Hepatocyte (in vitro differentiated cells): ENCODE data around the gene ENOPH1. TPM values are rescaled to one million over a fixed set of nuclear protein-coding genes. Genes with fewer than 3 reads are reported as not detected.

Source experiments
- DNase-seq: peaks from one replicate; pipeline ENCODE4 v3.0.0-alpha.2; 2016; ENCODE audit warnings: low spot score
- H2AFZ ChIP-seq: fragments of 200-600 bp; sonication (generic); 2 replicates; pipeline ENCODE4 v1.6.0; 2016; ENCODE audit warnings: antibody characterized with exemption, mild to moderate bottlenecking
- H3K27ac ChIP-seq: fragments of 200-600 bp; sonication (generic); 2 replicates; pipeline ENCODE4 v1.5.1; 2016; ENCODE audit warnings: mild to moderate bottlenecking
- H3K27me3 ChIP-seq: fragments of 200-600 bp; sonication (generic); 2 replicates; pipeline ENCODE4 v1.6.1; 2016
- H3K36me3 ChIP-seq: fragments of 200-600 bp; sonication (generic); replicated peaks from 2 replicates; pipeline ENCODE4 v1.5.1; 2016; ENCODE audit warnings: low read depth; ENCODE audit not compliant: insufficient read depth
- H3K4me1 ChIP-seq: fragments of 200-600 bp; sonication (generic); 2 replicates; pipeline ENCODE4 v1.5.1; 2016; ENCODE audit warnings: mild to moderate bottlenecking, moderate library complexity; ENCODE audit not compliant: insufficient read depth
- H3K4me2 ChIP-seq: fragments of 200-600 bp; sonication (generic); 2 replicates; pipeline ENCODE4 v1.6.0; 2016
- H3K4me3 ChIP-seq: fragments of 200-600 bp; sonication (generic); 2 replicates; pipeline ENCODE4 v1.5.1; 2016; ENCODE audit warnings: mild to moderate bottlenecking
- H3K79me2 ChIP-seq: fragments of 200-600 bp; sonication (generic); 2 replicates; pipeline ENCODE4 v1.6.0; 2017; ENCODE audit warnings: mild to moderate bottlenecking
- H3K9me2 ChIP-seq: fragments of 200-600 bp; sonication (generic); replicated peaks from 2 replicates; pipeline ENCODE4 v1.6.0; 2017; ENCODE audit warnings: mild to moderate bottlenecking; ENCODE audit not compliant: insufficient read depth
- H3K9me3 ChIP-seq: fragments of 200-600 bp; sonication (generic); 2 replicates; pipeline ENCODE4 v1.5.1; 2016; ENCODE audit warnings: low read depth, mild to moderate bottlenecking
- H4K20me1 ChIP-seq: fragments of 200-600 bp; sonication (generic); 2 replicates; pipeline ENCODE4 v1.6.0; 2016; ENCODE audit warnings: mild to moderate bottlenecking; ENCODE audit not compliant: insufficient read depth, poor library complexity, severe bottlenecking
- EZH2 ChIP-seq: fragments of 200-600 bp; sonication (generic); IDR thresholded peaks from 2 replicates; pipeline ENCODE4 v1.6.1; 2016; ENCODE audit warnings: antibody characterized with exemption, mild to moderate bottlenecking, borderline replicate concordance
- EZH2phosphoT487 ChIP-seq: fragments of 200-600 bp; sonication (generic); IDR thresholded peaks from one replicate; pipeline ENCODE4 v1.6.1; 2018; ENCODE audit warnings: antibody characterized with exemption, mild to moderate bottlenecking, low read depth, moderate library complexity; ENCODE audit not compliant: unreplicated experiment, severe bottlenecking
- WGBS: methylation state at CpG from one replicate; pipeline ENCODE4 v1.1.6; 2016; ENCODE audit warnings: low lambda C conversion rate; ENCODE audit errors: missing lambda C conversion rate; 5-methylcytosine and 5-hydroxymethylcytosine counted together
- polyA plus RNA-seq: library from polyadenylated mRNA; unstranded; fragments of >200 nt; fragmentation: Nextera tagmentation; extraction: Ambion mirVana; gene quantifications from 2 replicates; pipeline ENCODE4 v1.2.1, GENCODE V29; 2016
- total RNA-seq: library from RNA; depleted of rRNA; stranded (reverse); fragments of >200 nt; gene quantifications from 2 replicates; pipeline ENCODE4 v1.2.3, GENCODE V29; 2014
- TF ChIP-seq, protein P1 (sequence below): fragments of 200-600 bp; sonication (generic); IDR thresholded peaks from 2 replicates; pipeline ENCODE4 v1.5.1; 2016; ENCODE audit warnings: antibody characterized with exemption, mild to moderate bottlenecking; ENCODE audit not compliant: poor library complexity

The ENOPH1 gene
- total and polyA plus RNA-seq, 2 experiments from 2014 or later: 35.9 to 59.6 TPM

DNA sequence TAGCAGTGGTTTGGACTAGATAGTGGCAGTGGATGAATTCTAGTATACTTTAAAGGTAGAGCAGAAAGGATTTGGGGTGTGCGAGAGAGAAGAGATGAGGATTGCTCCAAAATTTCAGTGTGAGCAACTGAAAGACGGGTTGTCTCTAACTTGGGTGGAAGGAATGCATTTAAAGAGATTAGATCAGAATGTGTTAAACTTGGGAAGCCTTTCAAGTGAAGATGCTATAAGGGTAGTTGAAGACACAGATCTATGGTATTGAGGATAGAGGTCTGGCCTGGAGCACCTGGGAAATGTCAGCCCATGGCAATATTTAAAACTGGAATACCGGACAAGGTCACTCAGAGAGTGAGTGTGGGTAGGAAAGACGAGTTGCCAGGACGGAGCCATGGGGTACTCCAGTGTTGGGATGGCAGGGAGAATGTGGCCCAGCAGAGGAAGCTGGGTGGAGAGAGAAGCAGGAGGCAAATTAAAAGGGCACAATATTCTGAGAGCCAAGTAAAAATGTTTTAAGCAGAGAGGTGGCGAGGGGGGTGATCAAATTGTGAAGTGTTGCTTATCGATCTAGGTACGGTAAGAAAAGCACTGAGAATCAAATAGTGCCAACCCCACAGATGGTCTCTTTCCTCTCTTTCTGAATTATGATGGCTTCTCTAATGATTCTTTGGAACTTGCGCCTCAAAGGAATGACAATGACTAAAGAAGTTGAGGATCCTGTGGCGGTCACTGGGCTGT, 50.5 kb downstream of the ENOPH1 start:
- Histone ChIP-seq H3K9me3 (no peaks in the 10 kb centered on the region), H2AFZ (no peak overlapping the region), H3K27me3 (no peaks in the 10 kb centered on the region), H3K79me2 (no peaks in the 10 kb centered on the region), H3K27ac (no peak overlapping the region), H3K4me1 (no peaks in the 10 kb centered on the region), H3K9me2 (no peaks in the 10 kb centered on the region), H3K4me3 (no peak overlapping the region), H3K4me2 (no peak overlapping the region), H4K20me1 (no peaks in the 10 kb centered on the region), H3K36me3 (no peaks in the 10 kb centered on the region)
- no peak for DNase-seq
- TF ChIP-seq, protein P1, sequence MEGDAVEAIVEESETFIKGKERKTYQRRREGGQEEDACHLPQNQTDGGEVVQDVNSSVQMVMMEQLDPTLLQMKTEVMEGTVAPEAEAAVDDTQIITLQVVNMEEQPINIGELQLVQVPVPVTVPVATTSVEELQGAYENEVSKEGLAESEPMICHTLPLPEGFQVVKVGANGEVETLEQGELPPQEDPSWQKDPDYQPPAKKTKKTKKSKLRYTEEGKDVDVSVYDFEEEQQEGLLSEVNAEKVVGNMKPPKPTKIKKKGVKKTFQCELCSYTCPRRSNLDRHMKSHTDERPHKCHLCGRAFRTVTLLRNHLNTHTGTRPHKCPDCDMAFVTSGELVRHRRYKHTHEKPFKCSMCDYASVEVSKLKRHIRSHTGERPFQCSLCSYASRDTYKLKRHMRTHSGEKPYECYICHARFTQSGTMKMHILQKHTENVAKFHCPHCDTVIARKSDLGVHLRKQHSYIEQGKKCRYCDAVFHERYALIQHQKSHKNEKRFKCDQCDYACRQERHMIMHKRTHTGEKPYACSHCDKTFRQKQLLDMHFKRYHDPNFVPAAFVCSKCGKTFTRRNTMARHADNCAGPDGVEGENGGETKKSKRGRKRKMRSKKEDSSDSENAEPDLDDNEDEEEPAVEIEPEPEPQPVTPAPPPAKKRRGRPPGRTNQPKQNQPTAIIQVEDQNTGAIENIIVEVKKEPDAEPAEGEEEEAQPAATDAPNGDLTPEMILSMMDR: no peak
- TF ChIP-seq EZH2phosphoT487: no peak
- TF ChIP-seq EZH2: no peak
- WGBS: 88% methylated on average over 10 of the region's 10 CpGs

DNA sequence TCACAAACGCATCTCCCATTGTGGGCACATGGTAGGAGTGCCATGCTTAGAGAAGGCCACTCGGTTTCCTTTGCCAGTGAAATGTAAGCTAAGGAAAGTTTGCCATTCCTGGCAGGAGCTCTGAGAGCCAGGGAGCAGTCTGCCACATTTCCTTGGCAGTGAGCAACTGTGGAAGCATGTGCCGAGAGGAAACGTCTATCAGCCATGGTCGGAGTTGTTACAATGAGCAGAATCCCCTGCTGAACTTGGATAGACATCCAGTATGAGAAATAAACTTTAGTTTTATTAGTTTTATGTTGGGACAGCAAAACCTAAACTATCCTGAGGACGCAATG, 51.1 kb downstream of the ENOPH1 start:
- H3K79me2 ChIP-seq: no peaks in the 10 kb centered on the region
- 70% methylated on average over 6 of the region's 6 CpGs for WGBS
- H3K36me3 ChIP-seq: no peaks in the 10 kb centered on the region
- no peaks in the 10 kb centered on the region for H3K27me3 ChIP-seq
- no peak overlapping the region for H3K4me2 ChIP-seq
- no peak overlapping the region for H3K4me3 ChIP-seq
- DNase-seq: no peak
- H3K4me1 ChIP-seq: no peaks in the 10 kb centered on the region
- TF ChIP-seq, protein P1: no peak
- TF ChIP-seq EZH2: no peak
- no peak for TF ChIP-seq EZH2phosphoT487
- no peak overlapping the region for H3K27ac ChIP-seq
- H3K9me3 ChIP-seq: no peaks in the 10 kb centered on the region
- no peaks in the 10 kb centered on the region for H3K9me2 ChIP-seq
- no peak overlapping the region for H2AFZ ChIP-seq
- no peaks in the 10 kb centered on the region for H4K20me1 ChIP-seq

DNA sequence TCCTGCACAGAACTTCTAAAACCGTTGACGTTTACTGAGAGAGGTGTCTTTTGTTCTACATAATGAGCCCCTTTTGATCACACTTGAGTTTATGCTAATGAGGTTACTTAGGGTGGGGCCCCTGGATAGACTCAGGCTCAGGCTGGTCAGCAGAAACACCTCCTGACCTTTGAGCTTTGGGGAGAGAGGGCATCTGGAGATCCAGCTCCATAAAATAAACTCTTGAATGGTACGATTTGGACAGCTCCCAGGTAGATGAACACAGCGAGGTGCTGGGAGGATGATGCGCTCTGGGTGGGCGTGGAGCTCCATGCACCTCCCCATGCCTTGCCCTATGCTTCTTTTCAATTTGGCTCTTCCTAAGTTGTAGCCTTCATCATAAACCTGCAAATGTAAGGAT, 52.0 kb downstream of the ENOPH1 start:
- no peaks in the 10 kb centered on the region for H3K27me3 ChIP-seq
- H3K27ac ChIP-seq: no peak overlapping the region
- DNase-seq: no peak
- H3K4me2 ChIP-seq: no peak overlapping the region
- TF ChIP-seq EZH2: no peak
- TF ChIP-seq, protein P1: no peak
- no peak for TF ChIP-seq EZH2phosphoT487
- H3K36me3 ChIP-seq: no peaks in the 10 kb centered on the region
- no peaks in the 10 kb centered on the region for H4K20me1 ChIP-seq
- WGBS: 69% methylated on average over 6 of the region's 6 CpGs
- no peaks in the 10 kb centered on the region for H3K9me3 ChIP-seq
- no peaks in the 10 kb centered on the region for H3K4me1 ChIP-seq
- H2AFZ ChIP-seq: no peak overlapping the region
- H3K9me2 ChIP-seq: no peaks in the 10 kb centered on the region
- no peak overlapping the region for H3K4me3 ChIP-seq
- H3K79me2 ChIP-seq: no peaks in the 10 kb centered on the region
